Measurements from ENCODE around the gene SLC30A3. TPM values are rescaled to one million over a fixed set of nuclear protein-coding genes. Genes with fewer than 3 reads are reported as not detected.

The SLC30A3 gene
- total RNA-seq, 1 donor from 2014 or later: 0.08 TPM

GRCh38 chr2:27225526-27225925 is 37.3 kb downstream of the SLC30A3 start:
- H3K36me3 ChIP-seq (ENCODE audit: control insufficient read depth, insufficient read depth, low read length): peaks cover 2% of the 10 kb centered on the region
- TF ChIP-seq, protein P1, sequence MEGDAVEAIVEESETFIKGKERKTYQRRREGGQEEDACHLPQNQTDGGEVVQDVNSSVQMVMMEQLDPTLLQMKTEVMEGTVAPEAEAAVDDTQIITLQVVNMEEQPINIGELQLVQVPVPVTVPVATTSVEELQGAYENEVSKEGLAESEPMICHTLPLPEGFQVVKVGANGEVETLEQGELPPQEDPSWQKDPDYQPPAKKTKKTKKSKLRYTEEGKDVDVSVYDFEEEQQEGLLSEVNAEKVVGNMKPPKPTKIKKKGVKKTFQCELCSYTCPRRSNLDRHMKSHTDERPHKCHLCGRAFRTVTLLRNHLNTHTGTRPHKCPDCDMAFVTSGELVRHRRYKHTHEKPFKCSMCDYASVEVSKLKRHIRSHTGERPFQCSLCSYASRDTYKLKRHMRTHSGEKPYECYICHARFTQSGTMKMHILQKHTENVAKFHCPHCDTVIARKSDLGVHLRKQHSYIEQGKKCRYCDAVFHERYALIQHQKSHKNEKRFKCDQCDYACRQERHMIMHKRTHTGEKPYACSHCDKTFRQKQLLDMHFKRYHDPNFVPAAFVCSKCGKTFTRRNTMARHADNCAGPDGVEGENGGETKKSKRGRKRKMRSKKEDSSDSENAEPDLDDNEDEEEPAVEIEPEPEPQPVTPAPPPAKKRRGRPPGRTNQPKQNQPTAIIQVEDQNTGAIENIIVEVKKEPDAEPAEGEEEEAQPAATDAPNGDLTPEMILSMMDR (IDR thresholded peaks at IDR 0.05; ENCODE audit: insufficient read depth, low read length, poor library complexity, severe bottlenecking): no peak

GRCh38 chr2:27223416-27223815 is 39.4 kb downstream of the SLC30A3 start:
- DNase-seq (ENCODE audit: low read depth): no peak
- Histone ChIP-seq H3K4me3 (ENCODE audit: low read depth, low read length) (no peak overlapping the region), H3K27me3 (ENCODE audit: control insufficient read depth, insufficient read depth, low read length) (no peaks in the 10 kb centered on the region), H3K36me3 (ENCODE audit: control insufficient read depth, insufficient read depth, low read length) (peaks cover 2% of the 10 kb centered on the region)
- TF ChIP-seq, protein P1 (IDR thresholded peaks at IDR 0.05; ENCODE audit: insufficient read depth, low read length, poor library complexity, severe bottlenecking): no peak

More at GRCh38 chr2:27225526-27225925, 37.3 kb downstream of the SLC30A3 start:
- no peak for DNase-seq (ENCODE audit: low read depth)
- Histone ChIP-seq H3K27me3 (ENCODE audit: control insufficient read depth, insufficient read depth, low read length) (no peaks in the 10 kb centered on the region), H3K4me3 (ENCODE audit: low read depth, low read length) (no peak overlapping the region)

- TF ChIP-seq, protein P1 (IDR thresholded peaks at IDR 0.05; ENCODE audit: insufficient read depth, low read length, poor library complexity, severe bottlenecking): no peak
- peaks cover 3% of the 10 kb centered on the region for H3K36me3 ChIP-seq (ENCODE audit: control insufficient read depth, insufficient read depth, low read length)
- H3K4me3 ChIP-seq (ENCODE audit: low read depth, low read length): no peak overlapping the region
- no peak for DNase-seq (ENCODE audit: low read depth)
- H3K27me3 ChIP-seq (ENCODE audit: control insufficient read depth, insufficient read depth, low read length): no peaks in the 10 kb centered on the region
Measured at GRCh38 chr2:27222407-27222806, 40.4 kb downstream of the SLC30A3 start.

- TF ChIP-seq, protein P1 (IDR thresholded peaks at IDR 0.05; ENCODE audit: insufficient read depth, low read length, poor library complexity, severe bottlenecking): no peak
- Histone ChIP-seq H3K4me3 (ENCODE audit: low read depth, low read length) (no peak overlapping the region), H3K27me3 (ENCODE audit: control insufficient read depth, insufficient read depth, low read length) (no peaks in the 10 kb centered on the region), H3K36me3 (ENCODE audit: control insufficient read depth, insufficient read depth, low read length) (peaks cover 3% of the 10 kb centered on the region)
- no peak for DNase-seq (ENCODE audit: low read depth)
Measured at GRCh38 chr2:27221166-27221565, 41.7 kb downstream of the SLC30A3 start.

- H3K4me3 ChIP-seq (ENCODE audit: low read depth, low read length): no peak overlapping the region
- peaks cover 3% of the 10 kb centered on the region for H3K36me3 ChIP-seq (ENCODE audit: control insufficient read depth, insufficient read depth, low read length)
- no peak for DNase-seq (ENCODE audit: low read depth)
- TF ChIP-seq, protein P1 (IDR thresholded peaks at IDR 0.05; ENCODE audit: insufficient read depth, low read length, poor library complexity, severe bottlenecking): no peak
- no peaks in the 10 kb centered on the region for H3K27me3 ChIP-seq (ENCODE audit: control insufficient read depth, insufficient read depth, low read length)
Measured at GRCh38 chr2:27220091-27220490, 42.8 kb downstream of the SLC30A3 start.

DNA sequence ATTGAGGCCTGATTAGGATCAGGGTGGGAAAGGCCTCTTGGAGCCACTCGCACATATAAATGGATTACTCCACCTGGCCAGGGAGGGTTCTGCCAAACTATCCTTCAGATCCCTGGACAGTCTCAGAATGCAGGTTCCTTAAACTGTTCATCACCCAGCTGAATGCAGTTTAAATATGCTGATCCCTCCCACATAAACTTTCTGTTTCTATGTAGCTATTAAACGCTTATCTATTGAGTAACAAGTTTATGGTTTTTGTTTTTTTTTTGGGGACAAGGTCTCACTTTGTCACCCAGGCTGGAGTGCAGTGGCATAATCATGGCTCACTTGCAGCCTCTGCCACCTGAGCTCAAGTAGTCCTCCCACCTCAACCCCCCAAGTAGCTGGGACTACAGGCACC is 43.8 kb downstream of the SLC30A3 start:
- H3K36me3 ChIP-seq (ENCODE audit: control insufficient read depth, insufficient read depth, low read length): peaks cover 3% of the 10 kb centered on the region
- TF ChIP-seq, protein P1 (IDR thresholded peaks at IDR 0.05; ENCODE audit: insufficient read depth, low read length, poor library complexity, severe bottlenecking): no peak
- DNase-seq (ENCODE audit: low read depth): no peak
- H3K4me3 ChIP-seq (ENCODE audit: low read depth, low read length): no peak overlapping the region
- H3K27me3 ChIP-seq (ENCODE audit: control insufficient read depth, insufficient read depth, low read length): no peaks in the 10 kb centered on the region

All from kidney epithelial cell (primary cell).